ENCODE measurements around the gene HOXC6. TPM values are rescaled to one million over a fixed set of nuclear protein-coding genes. Genes with fewer than 3 reads are reported as not detected.

Gene HOXC6
- total and polyA plus RNA-seq, 2 of the 13 experiments (the other 11 are each of a cell fraction or from before 2014, with no cell fraction given), result not detected

DNA sequence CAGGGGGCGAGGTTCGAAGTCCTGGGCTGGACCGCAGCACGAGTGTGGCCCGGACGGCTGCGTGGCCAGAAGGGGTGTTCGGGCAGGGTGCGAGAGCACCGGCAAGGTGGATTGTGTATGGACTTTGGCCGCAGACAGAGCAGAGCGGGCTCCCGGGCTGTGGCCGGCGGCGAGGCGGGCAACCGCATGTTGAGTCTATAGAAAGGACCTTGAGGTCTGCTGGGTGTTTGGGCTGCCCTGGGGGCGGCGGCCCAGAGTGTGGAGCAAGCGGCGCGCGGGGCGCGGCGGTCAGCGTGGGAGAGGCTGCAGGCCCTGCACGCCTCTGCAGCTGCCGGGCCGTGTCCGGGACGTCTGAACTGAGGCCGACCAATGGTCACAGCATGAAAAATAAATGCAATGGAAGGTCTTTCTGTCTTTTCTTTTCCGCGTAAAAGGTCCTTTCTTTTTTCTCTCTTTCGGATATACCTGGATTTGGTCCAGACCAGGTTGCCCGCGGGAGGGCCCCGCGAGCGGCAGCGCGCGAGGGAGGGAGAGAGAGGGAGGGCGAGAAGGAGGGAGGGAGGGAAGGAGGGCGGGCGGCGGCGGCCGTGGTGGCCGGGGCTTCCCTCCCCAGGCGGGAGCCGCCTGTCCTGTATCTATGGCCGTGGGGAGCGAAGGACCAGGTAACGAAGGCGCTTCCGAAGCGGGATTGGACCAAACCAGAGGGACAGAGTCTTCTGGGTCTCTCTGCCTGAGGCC is 33.8 kb upstream of the HOXC6 start (continued):
- TF ChIP-seq, protein P1, sequence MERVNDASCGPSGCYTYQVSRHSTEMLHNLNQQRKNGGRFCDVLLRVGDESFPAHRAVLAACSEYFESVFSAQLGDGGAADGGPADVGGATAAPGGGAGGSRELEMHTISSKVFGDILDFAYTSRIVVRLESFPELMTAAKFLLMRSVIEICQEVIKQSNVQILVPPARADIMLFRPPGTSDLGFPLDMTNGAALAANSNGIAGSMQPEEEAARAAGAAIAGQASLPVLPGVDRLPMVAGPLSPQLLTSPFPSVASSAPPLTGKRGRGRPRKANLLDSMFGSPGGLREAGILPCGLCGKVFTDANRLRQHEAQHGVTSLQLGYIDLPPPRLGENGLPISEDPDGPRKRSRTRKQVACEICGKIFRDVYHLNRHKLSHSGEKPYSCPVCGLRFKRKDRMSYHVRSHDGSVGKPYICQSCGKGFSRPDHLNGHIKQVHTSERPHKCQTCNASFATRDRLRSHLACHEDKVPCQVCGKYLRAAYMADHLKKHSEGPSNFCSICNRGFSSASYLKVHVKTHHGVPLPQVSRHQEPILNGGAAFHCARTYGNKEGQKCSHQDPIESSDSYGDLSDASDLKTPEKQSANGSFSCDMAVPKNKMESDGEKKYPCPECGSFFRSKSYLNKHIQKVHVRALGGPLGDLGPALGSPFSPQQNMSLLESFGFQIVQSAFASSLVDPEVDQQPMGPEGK (CRISPR knock-in tag; IDR thresholded peaks at IDR 0.05), result peak; percentile 77
- TF ChIP-seq ZNF382 (CRISPR knock-in tag; IDR thresholded peaks at IDR 0.05; ENCODE audit: borderline replicate concordance) (no peak), ZBTB8A (CRISPR knock-in tag; IDR thresholded peaks at IDR 0.05; ENCODE audit: borderline replicate concordance, low read depth) (no peak), RBFOX2 (IDR thresholded peaks at IDR 0.05; ENCODE audit: low read depth, low read length) (peak; percentile 61), HOXA7 (CRISPR knock-in tag; IDR thresholded peaks at IDR 0.05) (no peak), CAMTA2 (CRISPR knock-in tag; IDR thresholded peaks at IDR 0.05; ENCODE audit: borderline replicate concordance) (no peak), ZNF780A (CRISPR knock-in tag; IDR thresholded peaks at IDR 0.05) (no peak), MTA3 (CRISPR knock-in tag; IDR thresholded peaks at IDR 0.05) (no peak), EP300 (IDR thresholded peaks at IDR 0.05; ENCODE audit: low read depth in 2 of 2, low read length in 2 of 2) (no peak), EP300 (CRISPR knock-in tag; IDR thresholded peaks at IDR 0.05; ENCODE audit: borderline replicate concordance) (no peak), ZNF546 (CRISPR knock-in tag; conservative IDR thresholded peaks at IDR 0.05) (no peak), REPIN1 (CRISPR knock-in tag; IDR thresholded peaks at IDR 0.05; ENCODE audit: borderline replicate concordance, low read depth) (0 out of 2 replicates have a peak, but pooled peaks have one; percentile 33), SSRP1 (CRISPR knock-in tag; IDR thresholded peaks at IDR 0.05) (no peak), FOXA1 (IDR thresholded peaks at IDR 0.05) (no peak), FOXA1 (CRISPR knock-in tag; IDR thresholded peaks at IDR 0.05) (peak; percentile 12; the same call in 1 of the 2 replicates), MEIS1 (CRISPR knock-in tag; IDR thresholded peaks at IDR 0.05; ENCODE audit: borderline replicate concordance) (peak; percentile 31; the same call in 1 of the 2 replicates), SNRNP70 (IDR thresholded peaks at IDR 0.05; ENCODE audit: low read depth, low read length) (no peak), KLF15 (CRISPR knock-in tag; IDR thresholded peaks at IDR 0.05; ENCODE audit: borderline replicate concordance) (no peak), ZNF20 (CRISPR knock-in tag; IDR thresholded peaks at IDR 0.05) (no peak)
- TF ChIP-seq, protein P2, sequence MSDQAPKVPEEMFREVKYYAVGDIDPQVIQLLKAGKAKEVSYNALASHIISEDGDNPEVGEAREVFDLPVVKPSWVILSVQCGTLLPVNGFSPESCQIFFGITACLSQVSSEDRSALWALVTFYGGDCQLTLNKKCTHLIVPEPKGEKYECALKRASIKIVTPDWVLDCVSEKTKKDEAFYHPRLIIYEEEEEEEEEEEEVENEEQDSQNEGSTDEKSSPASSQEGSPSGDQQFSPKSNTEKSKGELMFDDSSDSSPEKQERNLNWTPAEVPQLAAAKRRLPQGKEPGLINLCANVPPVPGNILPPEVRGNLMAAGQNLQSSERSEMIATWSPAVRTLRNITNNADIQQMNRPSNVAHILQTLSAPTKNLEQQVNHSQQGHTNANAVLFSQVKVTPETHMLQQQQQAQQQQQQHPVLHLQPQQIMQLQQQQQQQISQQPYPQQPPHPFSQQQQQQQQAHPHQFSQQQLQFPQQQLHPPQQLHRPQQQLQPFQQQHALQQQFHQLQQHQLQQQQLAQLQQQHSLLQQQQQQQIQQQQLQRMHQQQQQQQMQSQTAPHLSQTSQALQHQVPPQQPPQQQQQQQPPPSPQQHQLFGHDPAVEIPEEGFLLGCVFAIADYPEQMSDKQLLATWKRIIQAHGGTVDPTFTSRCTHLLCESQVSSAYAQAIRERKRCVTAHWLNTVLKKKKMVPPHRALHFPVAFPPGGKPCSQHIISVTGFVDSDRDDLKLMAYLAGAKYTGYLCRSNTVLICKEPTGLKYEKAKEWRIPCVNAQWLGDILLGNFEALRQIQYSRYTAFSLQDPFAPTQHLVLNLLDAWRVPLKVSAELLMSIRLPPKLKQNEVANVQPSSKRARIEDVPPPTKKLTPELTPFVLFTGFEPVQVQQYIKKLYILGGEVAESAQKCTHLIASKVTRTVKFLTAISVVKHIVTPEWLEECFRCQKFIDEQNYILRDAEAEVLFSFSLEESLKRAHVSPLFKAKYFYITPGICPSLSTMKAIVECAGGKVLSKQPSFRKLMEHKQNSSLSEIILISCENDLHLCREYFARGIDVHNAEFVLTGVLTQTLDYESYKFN (CRISPR knock-in tag; conservative IDR thresholded peaks at IDR 0.05), result peak; percentile 45; the same call in 1 of the 2 replicates
- TF ChIP-seq, protein P3, sequence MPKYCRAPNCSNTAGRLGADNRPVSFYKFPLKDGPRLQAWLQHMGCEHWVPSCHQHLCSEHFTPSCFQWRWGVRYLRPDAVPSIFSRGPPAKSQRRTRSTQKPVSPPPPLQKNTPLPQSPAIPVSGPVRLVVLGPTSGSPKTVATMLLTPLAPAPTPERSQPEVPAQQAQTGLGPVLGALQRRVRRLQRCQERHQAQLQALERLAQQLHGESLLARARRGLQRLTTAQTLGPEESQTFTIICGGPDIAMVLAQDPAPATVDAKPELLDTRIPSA (CRISPR knock-in tag; IDR thresholded peaks at IDR 0.05; ENCODE audit: borderline replicate concordance), result no peak
- TF ChIP-seq, protein P4, sequence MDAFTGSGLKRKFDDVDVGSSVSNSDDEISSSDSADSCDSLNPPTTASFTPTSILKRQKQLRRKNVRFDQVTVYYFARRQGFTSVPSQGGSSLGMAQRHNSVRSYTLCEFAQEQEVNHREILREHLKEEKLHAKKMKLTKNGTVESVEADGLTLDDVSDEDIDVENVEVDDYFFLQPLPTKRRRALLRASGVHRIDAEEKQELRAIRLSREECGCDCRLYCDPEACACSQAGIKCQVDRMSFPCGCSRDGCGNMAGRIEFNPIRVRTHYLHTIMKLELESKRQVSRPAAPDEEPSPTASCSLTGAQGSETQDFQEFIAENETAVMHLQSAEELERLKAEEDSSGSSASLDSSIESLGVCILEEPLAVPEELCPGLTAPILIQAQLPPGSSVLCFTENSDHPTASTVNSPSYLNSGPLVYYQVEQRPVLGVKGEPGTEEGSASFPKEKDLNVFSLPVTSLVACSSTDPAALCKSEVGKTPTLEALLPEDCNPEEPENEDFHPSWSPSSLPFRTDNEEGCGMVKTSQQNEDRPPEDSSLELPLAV (CRISPR knock-in tag; conservative IDR thresholded peaks at IDR 0.05; ENCODE audit: low read depth), result no peak

Data from HepG2 (cell line).